ENCODE results near the gene HPCAL1.

The HPCAL1 gene

DNA sequence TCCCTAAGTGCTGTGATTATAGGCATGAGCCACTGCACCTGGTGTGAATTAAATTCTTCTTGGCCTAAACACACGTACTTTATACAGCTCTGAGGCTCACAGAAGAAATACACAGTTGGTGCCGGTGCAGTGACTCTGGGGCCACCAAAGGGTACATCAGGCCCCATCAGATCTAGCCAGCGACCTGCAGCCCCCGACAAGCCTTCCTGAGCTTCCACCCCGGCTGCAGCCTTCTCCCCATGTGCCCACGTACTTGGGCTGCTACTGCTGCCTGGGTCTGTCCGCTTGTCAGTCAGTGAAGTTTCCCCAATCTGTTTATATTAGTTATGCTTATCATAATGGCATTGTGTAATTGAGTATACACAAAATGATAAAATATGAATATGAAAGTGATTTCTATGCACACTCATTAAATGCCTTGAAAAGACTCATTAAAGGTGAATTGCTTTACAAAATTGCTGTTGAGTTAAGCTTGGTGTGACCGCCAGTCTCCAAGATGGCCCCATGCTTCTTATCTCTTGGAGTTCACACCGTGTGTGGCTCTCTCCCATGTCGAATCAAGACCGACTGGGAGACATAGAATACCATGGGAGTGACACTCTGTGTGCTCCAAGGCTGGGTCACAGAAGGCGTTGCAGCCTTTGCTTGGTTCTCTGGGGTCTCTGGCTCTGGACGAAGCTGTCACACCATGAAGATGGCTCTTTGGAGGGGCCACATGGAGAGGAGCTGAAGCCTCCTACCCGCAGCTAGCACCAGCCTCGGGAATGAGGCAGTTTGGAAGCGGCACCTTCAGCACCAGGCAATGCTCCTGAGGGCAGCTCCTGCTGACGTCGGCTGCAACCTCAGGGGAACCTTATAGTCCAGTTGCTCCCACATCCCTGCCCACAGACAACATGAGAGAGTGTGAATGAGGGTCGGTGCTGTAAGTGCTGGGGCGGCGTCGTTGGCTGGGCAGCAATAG lies 29.2 kb upstream of the HPCAL1 start:
- H3F3A ChIP-seq (ENCODE audit: low read depth), result no peaks in the 10 kb centered on the region
- no peaks in the 10 kb centered on the region for H3K36me3 ChIP-seq (ENCODE audit: insufficient read depth, low read length)
- TF ChIP-seq EZH2phosphoT487 (IDR thresholded peaks at IDR 0.05; ENCODE audit: borderline replicate concordance), result no peak
- TF ChIP-seq, protein P1, sequence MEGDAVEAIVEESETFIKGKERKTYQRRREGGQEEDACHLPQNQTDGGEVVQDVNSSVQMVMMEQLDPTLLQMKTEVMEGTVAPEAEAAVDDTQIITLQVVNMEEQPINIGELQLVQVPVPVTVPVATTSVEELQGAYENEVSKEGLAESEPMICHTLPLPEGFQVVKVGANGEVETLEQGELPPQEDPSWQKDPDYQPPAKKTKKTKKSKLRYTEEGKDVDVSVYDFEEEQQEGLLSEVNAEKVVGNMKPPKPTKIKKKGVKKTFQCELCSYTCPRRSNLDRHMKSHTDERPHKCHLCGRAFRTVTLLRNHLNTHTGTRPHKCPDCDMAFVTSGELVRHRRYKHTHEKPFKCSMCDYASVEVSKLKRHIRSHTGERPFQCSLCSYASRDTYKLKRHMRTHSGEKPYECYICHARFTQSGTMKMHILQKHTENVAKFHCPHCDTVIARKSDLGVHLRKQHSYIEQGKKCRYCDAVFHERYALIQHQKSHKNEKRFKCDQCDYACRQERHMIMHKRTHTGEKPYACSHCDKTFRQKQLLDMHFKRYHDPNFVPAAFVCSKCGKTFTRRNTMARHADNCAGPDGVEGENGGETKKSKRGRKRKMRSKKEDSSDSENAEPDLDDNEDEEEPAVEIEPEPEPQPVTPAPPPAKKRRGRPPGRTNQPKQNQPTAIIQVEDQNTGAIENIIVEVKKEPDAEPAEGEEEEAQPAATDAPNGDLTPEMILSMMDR (conservative IDR thresholded peaks at IDR 0.05; ENCODE audit: low read length), result no peak
- no peaks in the 10 kb centered on the region for H3K9me3 ChIP-seq (ENCODE audit: insufficient read depth, low read depth, low read length)
- no peak overlapping the region for H2AFZ ChIP-seq (ENCODE audit: low read length)
- no peaks in the 10 kb centered on the region for H3K9me2 ChIP-seq (replicated peaks; ENCODE audit: low read depth, low read length)
- H4K20me1 ChIP-seq (ENCODE audit: insufficient read depth, low read length, poor library complexity, severe bottlenecking), result no peaks in the 10 kb centered on the region
- no peak overlapping the region for H3K4me2 ChIP-seq (ENCODE audit: low read depth, low read length, poor library complexity, severe bottlenecking)
- no peak overlapping the region for H3K9ac ChIP-seq (ENCODE audit: low read depth, low read length, poor library complexity, severe bottlenecking)
- H3K4me1 ChIP-seq (ENCODE audit: insufficient read depth, low read length, poor library complexity, severe bottlenecking), result peaks cover 10% of the 10 kb centered on the region
- H3K27me3 ChIP-seq (ENCODE audit: insufficient read depth, low read length, poor library complexity, severe bottlenecking), result no peaks in the 10 kb centered on the region
- no peaks in the 10 kb centered on the region for H3K79me2 ChIP-seq (ENCODE audit: insufficient read depth, low read length)
- H3K4me3 ChIP-seq (ENCODE audit: low read length, poor library complexity, severe bottlenecking), result no peak overlapping the region

DNA sequence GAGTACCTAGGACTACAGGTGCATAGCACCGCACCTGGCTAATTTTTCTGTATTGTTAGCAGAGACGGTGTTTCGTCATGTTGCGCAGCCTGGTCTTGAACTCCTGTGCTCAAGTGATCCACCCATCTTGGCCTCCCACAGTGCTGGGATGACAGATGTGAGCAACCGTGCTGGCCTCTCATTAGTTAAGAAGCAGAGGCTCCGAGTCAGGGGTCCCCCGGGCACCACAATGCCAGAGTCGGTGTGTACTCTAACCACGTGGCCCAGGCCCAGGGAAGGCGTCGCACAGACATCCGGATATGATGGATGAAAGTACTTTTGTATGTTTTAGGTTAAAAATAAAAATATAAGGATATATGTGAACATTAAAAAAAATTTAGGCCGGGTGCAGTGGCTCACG lies 28.3 kb upstream of the HPCAL1 start:
- Histone ChIP-seq H4K20me1 (ENCODE audit: insufficient read depth, low read length, poor library complexity, severe bottlenecking) (no peaks in the 10 kb centered on the region), H3F3A (ENCODE audit: low read depth) (no peaks in the 10 kb centered on the region), H3K36me3 (ENCODE audit: insufficient read depth, low read length) (no peaks in the 10 kb centered on the region), H3K4me2 (ENCODE audit: low read depth, low read length, poor library complexity, severe bottlenecking) (no peak overlapping the region), H3K27me3 (ENCODE audit: insufficient read depth, low read length, poor library complexity, severe bottlenecking) (no peaks in the 10 kb centered on the region), H3K79me2 (ENCODE audit: insufficient read depth, low read length) (no peaks in the 10 kb centered on the region), H3K9ac (ENCODE audit: low read depth, low read length, poor library complexity, severe bottlenecking) (no peak overlapping the region), H3K9me2 (replicated peaks; ENCODE audit: low read depth, low read length) (no peaks in the 10 kb centered on the region), H3K4me1 (ENCODE audit: insufficient read depth, low read length, poor library complexity, severe bottlenecking) (peaks cover 14% of the 10 kb centered on the region), H3K9me3 (ENCODE audit: insufficient read depth, low read depth, low read length) (no peaks in the 10 kb centered on the region), H2AFZ (ENCODE audit: low read length) (no peak overlapping the region), H3K4me3 (ENCODE audit: low read length, poor library complexity, severe bottlenecking) (no peak overlapping the region)
- no peak for TF ChIP-seq EZH2phosphoT487 (IDR thresholded peaks at IDR 0.05; ENCODE audit: borderline replicate concordance)
- TF ChIP-seq, protein P1 (conservative IDR thresholded peaks at IDR 0.05; ENCODE audit: low read length), result no peak

DNA sequence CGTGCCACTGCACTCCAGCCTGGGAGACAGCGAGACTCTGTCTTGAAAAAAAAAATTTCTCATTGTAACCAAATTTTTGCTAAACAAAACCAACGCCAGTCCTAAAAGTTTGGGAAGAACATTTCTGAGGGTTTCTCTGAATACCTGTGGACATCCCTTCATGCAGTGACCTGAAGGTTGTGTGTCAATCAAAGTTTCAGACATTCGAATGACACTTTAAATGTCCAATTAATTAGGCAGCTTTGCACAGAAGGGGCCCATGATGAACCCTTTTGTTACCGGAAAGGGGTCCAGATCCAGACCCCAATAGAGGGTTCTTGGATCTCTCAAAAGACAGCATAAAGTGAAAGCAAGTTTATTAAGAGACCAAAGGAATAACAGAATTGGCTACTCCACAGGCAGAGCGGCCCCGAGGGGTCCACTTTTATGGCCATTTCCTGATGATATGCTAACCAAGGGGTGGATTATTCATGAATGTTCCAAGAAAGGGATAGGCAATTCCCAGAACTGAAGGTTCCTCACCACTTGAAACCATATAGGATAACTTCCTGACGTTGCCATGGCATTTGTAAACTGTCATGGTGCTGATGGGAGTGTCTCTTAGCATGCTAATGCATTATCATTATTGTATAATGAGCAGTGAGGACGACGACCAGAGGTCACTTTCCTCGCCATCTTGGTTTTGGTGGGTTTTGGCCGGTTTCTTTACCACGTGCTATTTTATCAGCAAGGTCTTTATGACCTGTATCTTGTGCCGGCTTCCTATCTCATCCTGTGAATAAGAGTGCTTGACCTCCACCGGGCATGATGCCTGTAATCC lies 27.5 kb upstream of the HPCAL1 start:
- no peak for TF ChIP-seq EZH2phosphoT487 (IDR thresholded peaks at IDR 0.05; ENCODE audit: borderline replicate concordance)
- TF ChIP-seq, protein P1 (conservative IDR thresholded peaks at IDR 0.05; ENCODE audit: low read length), result no peak
- Histone ChIP-seq H3F3A (ENCODE audit: low read depth) (no peaks in the 10 kb centered on the region), H3K9me2 (replicated peaks; ENCODE audit: low read depth, low read length) (no peaks in the 10 kb centered on the region), H3K9ac (ENCODE audit: low read depth, low read length, poor library complexity, severe bottlenecking) (no peak overlapping the region), H3K9me3 (ENCODE audit: insufficient read depth, low read depth, low read length) (no peaks in the 10 kb centered on the region), H3K4me3 (ENCODE audit: low read length, poor library complexity, severe bottlenecking) (no peak overlapping the region), H3K4me1 (ENCODE audit: insufficient read depth, low read length, poor library complexity, severe bottlenecking) (peaks cover 14% of the 10 kb centered on the region), H3K79me2 (ENCODE audit: insufficient read depth, low read length) (no peaks in the 10 kb centered on the region), H4K20me1 (ENCODE audit: insufficient read depth, low read length, poor library complexity, severe bottlenecking) (no peaks in the 10 kb centered on the region), H3K27me3 (ENCODE audit: insufficient read depth, low read length, poor library complexity, severe bottlenecking) (no peaks in the 10 kb centered on the region), H3K4me2 (ENCODE audit: low read depth, low read length, poor library complexity, severe bottlenecking) (no peak overlapping the region), H2AFZ (ENCODE audit: low read length) (no peak overlapping the region), H3K36me3 (ENCODE audit: insufficient read depth, low read length) (no peaks in the 10 kb centered on the region)

All from Loucy (cell line).